GM19438 (cell line): ENCODE results near the gene HOXB7.

ENCODE experiments used
- ATAC-seq: cut with Tn5 transposase; IDR thresholded peaks from one replicate; pipeline ENCODE4 v1.9.1; 2021; ENCODE audit warnings: low read depth; ENCODE audit not compliant: unreplicated experiment

The HOXB7 gene

GRCh38 chr17:48558057-48558830 is 52.6 kb downstream of the HOXB7 start:
- ATAC-seq = no peak
